ENCODE data around the gene ITGA5.

ITGA5 gene

GRCh38 chr12:54392485-54393206 is 26.4 kb downstream of the ITGA5 start:
- Histone ChIP-seq H4K20me1 (ENCODE audit: insufficient read depth, low read length) (no peaks in the 10 kb centered on the region), H3K9ac (ENCODE audit: low read depth, low read length) (no peak overlapping the region), H3K4me2 (ENCODE audit: insufficient read depth, low read length) (no peak overlapping the region), H3K4me1 (ENCODE audit: insufficient read depth, low read length) (no peaks in the 10 kb centered on the region), H3K4me3 (ENCODE audit: low read depth in 1 of 2, low read length in 2 of 2) (no peak overlapping the region), H3K36me3 (ENCODE audit: insufficient read depth, low read length) (peaks cover 32% of the 10 kb centered on the region), H3K27me3 (ENCODE audit: insufficient read depth, low read length, poor library complexity) (no peaks in the 10 kb centered on the region), H3K9me3 (ENCODE audit: insufficient read depth, low read length, severe bottlenecking) (no peaks in the 10 kb centered on the region), H2AFZ (ENCODE audit: low read depth, low read length) (no peak overlapping the region), H3K79me2 (ENCODE audit: insufficient read depth, low read length) (no peaks in the 10 kb centered on the region), H3K27ac (ENCODE audit: low read length) (no peak overlapping the region)
- DNase-seq = no peak
- ATAC-seq (ENCODE audit: insufficient read depth, low read depth) = no peak
- no peak for TF ChIP-seq EZH2 (IDR thresholded peaks at IDR 0.05; ENCODE audit: borderline replicate concordance, low read depth, low read length, severe bottlenecking)
- TF ChIP-seq CTCF (IDR thresholded peaks at IDR 0.05; ENCODE audit: borderline replicate concordance, extremely low read depth, low read length, poor library complexity, severe bottlenecking) = no peak

DNA sequence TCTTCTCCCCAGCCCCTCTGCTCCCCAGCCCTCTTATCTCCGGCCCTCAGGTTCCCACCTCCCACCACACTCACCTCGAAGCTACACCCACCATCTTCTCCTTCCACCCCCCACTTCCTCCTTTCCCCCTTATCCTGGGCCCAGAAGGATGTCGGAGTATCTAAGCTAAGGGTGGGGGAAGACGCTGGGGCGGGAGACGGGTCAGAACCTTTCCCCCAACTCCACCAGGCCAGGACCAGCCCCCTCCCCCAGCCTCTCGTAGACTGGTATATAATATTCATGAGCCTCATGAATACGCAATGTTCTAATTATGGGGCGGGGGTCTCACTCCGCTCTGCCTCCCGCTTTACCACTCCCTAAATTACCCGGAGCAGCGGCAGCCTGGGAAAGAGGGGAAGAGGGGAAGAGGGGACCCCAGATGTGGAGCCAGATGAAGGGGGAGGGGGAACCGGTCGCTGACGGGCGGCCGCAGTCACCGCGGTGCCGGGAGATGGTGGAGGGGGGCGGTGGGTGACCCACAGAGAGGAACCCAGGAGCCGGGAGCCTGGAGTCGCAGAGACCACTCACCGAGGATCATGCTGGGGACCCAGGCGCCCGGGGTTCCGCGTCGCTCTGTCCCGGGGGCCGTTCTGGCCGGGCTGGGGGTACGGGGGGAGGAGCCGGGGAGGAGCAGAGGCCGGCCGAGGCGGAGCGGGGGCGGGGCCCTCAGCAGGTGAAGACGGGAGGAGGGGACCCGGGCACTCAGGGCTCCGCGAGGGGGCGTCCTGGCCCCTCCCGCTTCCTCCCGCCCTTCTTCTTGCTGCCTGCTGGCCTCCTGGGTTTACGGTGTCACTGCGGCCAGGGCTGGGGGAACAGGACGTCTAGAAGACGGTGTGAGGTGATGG is 28.2 kb downstream of the ITGA5 start:
- Histone ChIP-seq H3K4me2 (ENCODE audit: insufficient read depth, low read length) (no peak overlapping the region), H3K27ac (ENCODE audit: low read length) (no peak overlapping the region), H3K9me3 (ENCODE audit: insufficient read depth, low read length, severe bottlenecking) (no peaks in the 10 kb centered on the region), H3K27me3 (ENCODE audit: insufficient read depth, low read length, poor library complexity) (no peaks in the 10 kb centered on the region), H2AFZ (ENCODE audit: low read depth, low read length) (no peak overlapping the region), H4K20me1 (ENCODE audit: insufficient read depth, low read length) (no peaks in the 10 kb centered on the region), H3K4me3 (ENCODE audit: low read depth in 1 of 2, low read length in 2 of 2) (no peak overlapping the region), H3K79me2 (ENCODE audit: insufficient read depth, low read length) (no peaks in the 10 kb centered on the region), H3K36me3 (ENCODE audit: insufficient read depth, low read length) (peaks cover 15% of the 10 kb centered on the region), H3K4me1 (ENCODE audit: insufficient read depth, low read length) (no peaks in the 10 kb centered on the region), H3K9ac (ENCODE audit: low read depth, low read length) (no peak overlapping the region)
- TF ChIP-seq CTCF (IDR thresholded peaks at IDR 0.05; ENCODE audit: borderline replicate concordance, extremely low read depth, low read length, poor library complexity, severe bottlenecking) (no peak), EZH2 (IDR thresholded peaks at IDR 0.05; ENCODE audit: borderline replicate concordance, low read depth, low read length, severe bottlenecking) (no peak)
- DNase-seq = no peak
- no peak for ATAC-seq (ENCODE audit: insufficient read depth, low read depth)

- Histone ChIP-seq H3K4me2 (ENCODE audit: insufficient read depth, low read length) (no peak overlapping the region), H3K9ac (ENCODE audit: low read depth, low read length) (no peak overlapping the region), H3K79me2 (ENCODE audit: insufficient read depth, low read length) (no peaks in the 10 kb centered on the region), H3K36me3 (ENCODE audit: insufficient read depth, low read length) (peaks cover 10% of the 10 kb centered on the region; the same call in 1 of the 2 replicates), H3K4me3 (ENCODE audit: low read depth in 1 of 2, low read length in 2 of 2) (no peak overlapping the region), H3K4me1 (ENCODE audit: insufficient read depth, low read length) (no peaks in the 10 kb centered on the region), H3K27ac (ENCODE audit: low read length) (no peak overlapping the region), H3K9me3 (ENCODE audit: insufficient read depth, low read length, severe bottlenecking) (no peaks in the 10 kb centered on the region), H3K27me3 (ENCODE audit: insufficient read depth, low read length, poor library complexity) (no peaks in the 10 kb centered on the region), H2AFZ (ENCODE audit: low read depth, low read length) (no peak overlapping the region), H4K20me1 (ENCODE audit: insufficient read depth, low read length) (no peaks in the 10 kb centered on the region)
- TF ChIP-seq CTCF (IDR thresholded peaks at IDR 0.05; ENCODE audit: borderline replicate concordance, extremely low read depth, low read length, poor library complexity, severe bottlenecking) (no peak), EZH2 (IDR thresholded peaks at IDR 0.05; ENCODE audit: borderline replicate concordance, low read depth, low read length, severe bottlenecking) (no peak)
- no peak for ATAC-seq (ENCODE audit: insufficient read depth, low read depth)
- DNase-seq = no peak
These were observed 28.8 kb downstream of the ITGA5 start for GRCh38 chr12:54390176-54390667.
